Ascending aorta (tissue), 2 donors: ENCODE measurements around the gene NPPB. TPM values are rescaled to one million over a fixed set of nuclear protein-coding genes. Genes with fewer than 3 reads are reported as not detected.

Experiments
- DNase-seq, 2 donors: peaks; one replicate each; pipeline ENCODE4 v3.0.0-alpha.2; 2019; ENCODE audit warnings: low spot score in 2 of 2
- H3K27ac ChIP-seq, 2 donors: fragments of 200-600 bp; sonication (generic); one replicate each; pipeline ENCODE4 v1.5.1; 2016 to 2017; ENCODE audit warnings: mild to moderate bottlenecking in 1 of 2
- H3K27me3 ChIP-seq: fragments of 200-600 bp; sonication (generic); one replicate; pipeline ENCODE4 v1.5.1; 2017
- H3K36me3 ChIP-seq, 2 donors: fragments of 200-600 bp; sonication (generic); one replicate each; pipeline ENCODE4 v1.5.1; 2016
- H3K4me1 ChIP-seq, 2 donors: fragments of 200-600 bp; sonication (generic); one replicate each; pipeline ENCODE4 v1.5.1; 2016 to 2017; ENCODE audit warnings: mild to moderate bottlenecking in 1 of 2
- H3K4me3 ChIP-seq, 2 donors: fragments of 200-600 bp; sonication (generic); one replicate each; pipeline ENCODE4 v1.5.1; 2016 to 2017; ENCODE audit warnings: mild to moderate bottlenecking in 1 of 2
- H3K9me3 ChIP-seq, 2 donors: fragments of 200-600 bp; sonication (generic); one replicate each; pipeline ENCODE4 v1.5.1; 2016
- CTCF ChIP-seq, 3 experiments: fragments of 200-600 bp in 2 of 3; fragments of 450-650 bp in 1 of 3; sonication (generic) in 2 of 3; IDR thresholded peaks; one replicate each; pipeline ENCODE4 v1.5.1; 2016 to 2019; ENCODE audit warnings: antibody characterized with exemption in 3 of 3, mild to moderate bottlenecking in 1 of 3, moderate library complexity in 1 of 3
- intact Hi-C: fragments of 100-400 bp; cut with DNase I; formaldehyde crosslinking; loops from one replicate; pipeline ENCODE4 v1.15.1; 2023
- total RNA-seq: library from RNA; depleted of rRNA; stranded (reverse); fragments of >200 nt; gene quantifications from one replicate; pipeline ENCODE4 v1.1.0, GENCODE V29; 2016

NPPB gene
- total RNA-seq, 1 donor from 2014 or later: not detected

GRCh38 chr1:11838349-11839272, 20.1 kb downstream of the NPPB start:
- Histone ChIP-seq H3K27me3 (no peaks in the 10 kb centered on the region), H3K4me3 (no peak overlapping the region), H3K9me3 (no peaks in the 10 kb centered on the region), H3K36me3 (peaks cover 87 to 91% of the 10 kb centered on the region in 2 donors), H3K27ac (no peak overlapping the region), H3K4me1 (peaks cover 0 to 5% of the 10 kb centered on the region in 2 donors)
- peak in 1 of 2 donors; percentile 76 for DNase-seq
- peak; percentile 91 to 98 (median 96) for TF ChIP-seq CTCF (IDR thresholded peaks at IDR 0.05)
- intact Hi-C loops: loop anchor here (1.0 to 5.0 kb wide), 5 partner anchors 56 to 371 kb away; partner anchors contain the start of gene MFN2

GRCh38 chr1:11837767-11838348, 20.9 kb downstream of the NPPB start:
- DNase-seq: no peak
- Histone ChIP-seq H3K27me3 (no peaks in the 10 kb centered on the region), H3K4me3 (no peak overlapping the region), H3K36me3 (peaks cover 91 to 95% of the 10 kb centered on the region in 2 donors), H3K9me3 (no peaks in the 10 kb centered on the region), H3K27ac (no peak overlapping the region), H3K4me1 (peaks cover 0 to 5% of the 10 kb centered on the region in 2 donors)
- TF ChIP-seq CTCF (IDR thresholded peaks at IDR 0.05): no peak
- intact Hi-C loops: loop anchor here (1.0 to 5.0 kb wide), 5 partner anchors 57 to 371 kb away; partner anchors contain the start of gene MFN2

GRCh38 chr1:11836955-11837766, 21.6 kb downstream of the NPPB start:
- Histone ChIP-seq H3K4me3 (no peak overlapping the region), H3K36me3 (peaks cover 84 to 95% of the 10 kb centered on the region in 2 donors), H3K4me1 (peaks cover 0 to 5% of the 10 kb centered on the region in 2 donors), H3K27ac (no peak overlapping the region), H3K27me3 (no peaks in the 10 kb centered on the region), H3K9me3 (no peaks in the 10 kb centered on the region)
- intact Hi-C loops: loop anchor here (5.0 kb wide), 1 partner anchor 145 kb away; the partner anchor contains the start of gene MFN2
- TF ChIP-seq CTCF (IDR thresholded peaks at IDR 0.05): no peak
- DNase-seq: no peak

GRCh38 chr1:11835441-11836225, 23.1 kb downstream of the NPPB start:
- no peak for TF ChIP-seq CTCF (IDR thresholded peaks at IDR 0.05)
- intact Hi-C loops: loop anchor here (5.0 kb wide), 1 partner anchor 147 kb away; the partner anchor contains the start of gene MFN2
- H3K36me3 ChIP-seq: peaks cover 77 to 95% of the 10 kb centered on the region in 2 donors
- no peaks in the 10 kb centered on the region for H3K27me3 ChIP-seq
- no peak overlapping the region for H3K27ac ChIP-seq
- DNase-seq: no peak
- no peaks in the 10 kb centered on the region for H3K9me3 ChIP-seq
- no peak overlapping the region for H3K4me3 ChIP-seq
- H3K4me1 ChIP-seq: peaks cover 0 to 5% of the 10 kb centered on the region in 2 donors
